ENCODE measurements around the gene ZNF487.

Gene ZNF487

GRCh38 chr10:43436291-43437140, at the start of gene ZNF487:
TSS of gene ZNF487 (plus strand) at chr10:43437111. CDS start at chr10:43475814, 38,703 bp downstream.
- Histone ChIP-seq H3K4me1 (ENCODE audit: low read depth, poor library complexity, severe bottlenecking) (peaks cover 8% of the 10 kb centered on the region), H2AFZ (ENCODE audit: low read depth) (peak within 1 kb of the TSS; percentile 83), H3K9ac (peak within 1 kb of the TSS; percentile 83), H4K20me1 (ENCODE audit: insufficient read depth) (no peaks in the 10 kb centered on the region), H3K36me3 (ENCODE audit: insufficient read depth) (no peaks in the 10 kb centered on the region), H3K4me2 (peak within 1 kb of the TSS; percentile 58), H3K27ac (peak within 1 kb of the TSS; percentile 70), H3K4me3 (IDR thresholded peaks at IDR 0.05; ENCODE audit: insufficient read depth, low read depth, low read length) (no peak within 1 kb of the TSS), H3K27me3 (ENCODE audit: insufficient read depth, low read depth) (no peaks in the 10 kb centered on the region), H3K79me2 (ENCODE audit: insufficient read depth, low read depth) (no peaks in the 10 kb centered on the region)
- TF ChIP-seq CTCF (conservative IDR thresholded peaks at IDR 0.05; ENCODE audit: low read depth, low read length): no peak

- H3K27me3 ChIP-seq (ENCODE audit: insufficient read depth, low read depth): no peaks in the 10 kb centered on the region
- peaks cover 3% of the 10 kb centered on the region for H3K4me1 ChIP-seq (ENCODE audit: low read depth, poor library complexity, severe bottlenecking)
- H3K79me2 ChIP-seq (ENCODE audit: insufficient read depth, low read depth): peaks cover 15% of the 10 kb centered on the region; the same call in 1 of the 2 replicates
- no peak for TF ChIP-seq CTCF (conservative IDR thresholded peaks at IDR 0.05; ENCODE audit: low read depth, low read length)
- no peak overlapping the region for H3K9ac ChIP-seq
- H3K27ac ChIP-seq: no peak overlapping the region
- H2AFZ ChIP-seq (ENCODE audit: low read depth): no peak overlapping the region
- H4K20me1 ChIP-seq (ENCODE audit: insufficient read depth): peaks cover 3% of the 10 kb centered on the region; the same call in 1 of the 2 replicates
- no peak overlapping the region for H3K4me3 ChIP-seq (IDR thresholded peaks at IDR 0.05; ENCODE audit: insufficient read depth, low read depth, low read length)
- no peak overlapping the region for H3K4me2 ChIP-seq
- peaks cover 23% of the 10 kb centered on the region; the same call in 1 of the 2 replicates for H3K36me3 ChIP-seq (ENCODE audit: insufficient read depth)
Measured at GRCh38 chr10:43387678-43388032, 49.3 kb upstream of the ZNF487 start.

- H2AFZ ChIP-seq (ENCODE audit: low read depth): no peak overlapping the region
- H3K4me3 ChIP-seq (IDR thresholded peaks at IDR 0.05; ENCODE audit: insufficient read depth, low read depth, low read length): no peak overlapping the region
- peaks cover 37% of the 10 kb centered on the region; the same call in 1 of the 2 replicates for H3K79me2 ChIP-seq (ENCODE audit: insufficient read depth, low read depth)
- TF ChIP-seq CTCF (conservative IDR thresholded peaks at IDR 0.05; ENCODE audit: low read depth, low read length): no peak
- H4K20me1 ChIP-seq (ENCODE audit: insufficient read depth): peaks cover 3% of the 10 kb centered on the region; the same call in 1 of the 2 replicates
- H3K4me2 ChIP-seq: no peak overlapping the region
- H3K4me1 ChIP-seq (ENCODE audit: low read depth, poor library complexity, severe bottlenecking): peaks cover 3% of the 10 kb centered on the region
- H3K9ac ChIP-seq: no peak overlapping the region
- H3K27me3 ChIP-seq (ENCODE audit: insufficient read depth, low read depth): no peaks in the 10 kb centered on the region
- H3K27ac ChIP-seq: no peak overlapping the region
- peaks cover 41% of the 10 kb centered on the region; the same call in 1 of the 2 replicates for H3K36me3 ChIP-seq (ENCODE audit: insufficient read depth)
Measured at GRCh38 chr10:43389867-43390266, 47.0 kb upstream of the ZNF487 start.

- H3K9ac ChIP-seq: no peak overlapping the region
- peaks cover 41% of the 10 kb centered on the region; the same call in 1 of the 2 replicates for H3K36me3 ChIP-seq (ENCODE audit: insufficient read depth)
- peaks cover 41% of the 10 kb centered on the region; the same call in 1 of the 2 replicates for H3K79me2 ChIP-seq (ENCODE audit: insufficient read depth, low read depth)
- peaks cover 4% of the 10 kb centered on the region for H3K4me1 ChIP-seq (ENCODE audit: low read depth, poor library complexity, severe bottlenecking)
- no peak for TF ChIP-seq CTCF (conservative IDR thresholded peaks at IDR 0.05; ENCODE audit: low read depth, low read length)
- no peak overlapping the region for H2AFZ ChIP-seq (ENCODE audit: low read depth)
- H3K4me2 ChIP-seq: no peak overlapping the region
- H3K4me3 ChIP-seq (IDR thresholded peaks at IDR 0.05; ENCODE audit: insufficient read depth, low read depth, low read length): no peak overlapping the region
- H3K27me3 ChIP-seq (ENCODE audit: insufficient read depth, low read depth): no peaks in the 10 kb centered on the region
- H3K27ac ChIP-seq: no peak overlapping the region
- H4K20me1 ChIP-seq (ENCODE audit: insufficient read depth): peaks cover 3% of the 10 kb centered on the region; the same call in 1 of the 2 replicates
Measured at GRCh38 chr10:43390333-43390732, 46.6 kb upstream of the ZNF487 start.
